ENCODE measurements around the gene NIP7.

Gene NIP7

DNA sequence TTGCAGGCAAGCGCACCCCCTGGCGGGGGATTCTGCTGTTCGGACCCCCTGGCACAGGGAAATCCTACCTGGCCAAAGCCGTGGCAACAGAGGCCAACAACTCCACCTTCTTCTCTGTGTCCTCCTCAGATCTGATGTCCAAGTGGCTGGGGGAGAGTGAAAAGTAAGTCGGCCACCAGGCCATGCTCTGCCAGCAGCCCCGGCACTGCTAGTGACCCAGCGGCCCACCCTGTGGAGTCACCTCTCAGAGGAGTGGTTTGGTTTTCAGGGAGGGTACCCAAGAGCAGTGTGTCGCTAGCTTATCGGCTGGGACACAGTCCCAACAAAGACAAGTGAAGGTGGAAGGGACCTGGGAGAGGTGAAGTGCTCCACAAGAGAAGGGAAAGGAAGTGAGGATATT is 20.2 kb upstream of the NIP7 start:
- Histone ChIP-seq H2AFZ (ENCODE audit: low read depth) (no peak overlapping the region), H3K79me2 (ENCODE audit: insufficient read depth, low read depth) (peaks cover 9% of the 10 kb centered on the region; the same call in 1 of the 2 replicates), H3K27ac (no peak overlapping the region), H3K4me2 (no peak overlapping the region), H3K4me3 (IDR thresholded peaks at IDR 0.05; ENCODE audit: insufficient read depth, low read depth, low read length) (no peak overlapping the region), H3K36me3 (ENCODE audit: insufficient read depth) (no peaks in the 10 kb centered on the region; the same call in 1 of the 2 replicates), H4K20me1 (ENCODE audit: insufficient read depth) (no peaks in the 10 kb centered on the region), H3K27me3 (ENCODE audit: insufficient read depth, low read depth) (no peaks in the 10 kb centered on the region), H3K4me1 (ENCODE audit: low read depth, poor library complexity, severe bottlenecking) (no peaks in the 10 kb centered on the region), H3K9ac (no peak overlapping the region)
- TF ChIP-seq, protein P1, sequence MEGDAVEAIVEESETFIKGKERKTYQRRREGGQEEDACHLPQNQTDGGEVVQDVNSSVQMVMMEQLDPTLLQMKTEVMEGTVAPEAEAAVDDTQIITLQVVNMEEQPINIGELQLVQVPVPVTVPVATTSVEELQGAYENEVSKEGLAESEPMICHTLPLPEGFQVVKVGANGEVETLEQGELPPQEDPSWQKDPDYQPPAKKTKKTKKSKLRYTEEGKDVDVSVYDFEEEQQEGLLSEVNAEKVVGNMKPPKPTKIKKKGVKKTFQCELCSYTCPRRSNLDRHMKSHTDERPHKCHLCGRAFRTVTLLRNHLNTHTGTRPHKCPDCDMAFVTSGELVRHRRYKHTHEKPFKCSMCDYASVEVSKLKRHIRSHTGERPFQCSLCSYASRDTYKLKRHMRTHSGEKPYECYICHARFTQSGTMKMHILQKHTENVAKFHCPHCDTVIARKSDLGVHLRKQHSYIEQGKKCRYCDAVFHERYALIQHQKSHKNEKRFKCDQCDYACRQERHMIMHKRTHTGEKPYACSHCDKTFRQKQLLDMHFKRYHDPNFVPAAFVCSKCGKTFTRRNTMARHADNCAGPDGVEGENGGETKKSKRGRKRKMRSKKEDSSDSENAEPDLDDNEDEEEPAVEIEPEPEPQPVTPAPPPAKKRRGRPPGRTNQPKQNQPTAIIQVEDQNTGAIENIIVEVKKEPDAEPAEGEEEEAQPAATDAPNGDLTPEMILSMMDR (conservative IDR thresholded peaks at IDR 0.05; ENCODE audit: low read depth, low read length), result no peak

DNA sequence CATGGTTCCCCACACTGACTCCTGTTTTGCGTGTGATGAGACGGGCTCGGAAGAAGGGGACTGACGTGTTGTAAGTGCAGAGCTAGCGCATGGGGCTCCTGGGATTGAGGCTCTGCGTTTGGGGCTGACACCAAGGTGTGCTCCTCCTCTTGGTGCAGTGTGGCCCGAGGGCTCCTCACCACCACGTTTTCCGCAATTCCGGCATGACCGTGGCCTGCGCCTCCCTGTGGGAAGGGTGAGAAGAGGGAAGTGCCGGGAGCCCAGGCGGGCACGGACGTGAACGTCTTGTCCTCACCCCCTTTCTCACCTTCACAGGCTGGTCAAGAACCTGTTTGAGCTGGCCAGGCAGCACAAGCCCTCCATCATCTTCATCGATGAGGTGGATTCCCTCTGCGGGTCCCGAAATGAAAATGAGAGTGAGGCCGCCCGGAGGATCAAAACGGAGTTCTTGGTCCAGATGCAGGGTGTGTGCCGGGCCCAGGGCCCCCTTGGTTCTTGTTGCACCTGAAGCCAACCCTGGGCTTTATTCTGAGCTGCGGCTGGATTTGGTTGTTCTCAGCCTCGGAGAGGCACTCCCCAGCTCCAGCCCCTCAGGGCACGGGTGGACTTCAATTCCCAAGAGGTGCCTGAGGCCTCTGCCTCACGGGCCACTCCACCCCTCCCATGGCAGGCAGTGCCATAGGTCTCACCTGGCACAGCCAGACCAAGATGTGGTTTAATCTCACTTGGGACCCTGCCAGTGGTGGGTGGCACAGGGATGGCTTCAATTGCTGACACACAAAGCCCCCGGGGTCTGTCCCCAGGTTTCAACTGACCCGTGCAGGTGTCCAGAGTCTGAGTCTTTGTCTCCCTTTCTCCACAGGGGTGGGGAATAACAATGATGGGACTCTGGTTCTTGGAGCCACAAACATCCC is 19.5 kb upstream of the NIP7 start:
- Histone ChIP-seq H3K9ac (no peak overlapping the region), H3K27ac (no peak overlapping the region), H3K4me2 (no peak overlapping the region), H2AFZ (ENCODE audit: low read depth) (no peak overlapping the region), H3K36me3 (ENCODE audit: insufficient read depth) (no peaks in the 10 kb centered on the region; the same call in 1 of the 2 replicates), H3K4me3 (IDR thresholded peaks at IDR 0.05; ENCODE audit: insufficient read depth, low read depth, low read length) (no peak overlapping the region), H3K4me1 (ENCODE audit: low read depth, poor library complexity, severe bottlenecking) (no peaks in the 10 kb centered on the region), H3K27me3 (ENCODE audit: insufficient read depth, low read depth) (no peaks in the 10 kb centered on the region), H4K20me1 (ENCODE audit: insufficient read depth) (no peaks in the 10 kb centered on the region), H3K79me2 (ENCODE audit: insufficient read depth, low read depth) (peaks cover 8% of the 10 kb centered on the region; the same call in 1 of the 2 replicates)
- TF ChIP-seq, protein P1 (conservative IDR thresholded peaks at IDR 0.05; ENCODE audit: low read depth, low read length), result no peak

DNA sequence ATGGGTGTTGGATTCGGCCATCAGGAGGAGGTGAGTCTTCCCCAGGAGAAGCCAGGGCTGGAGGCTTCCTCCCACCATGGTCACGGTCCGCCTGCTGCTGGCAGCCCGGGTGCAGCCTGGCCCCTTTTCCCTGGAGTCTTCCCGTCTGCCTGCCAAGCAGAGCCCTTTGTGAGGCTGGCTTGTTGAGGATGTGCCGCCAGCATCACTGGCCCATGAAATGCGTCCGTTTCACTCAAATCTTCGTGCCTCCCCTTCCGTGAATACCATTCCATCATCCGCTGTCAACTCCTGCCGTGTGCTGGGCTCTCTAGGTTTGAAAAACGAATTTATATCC is 18.9 kb upstream of the NIP7 start:
- TF ChIP-seq, protein P1 (conservative IDR thresholded peaks at IDR 0.05; ENCODE audit: low read depth, low read length), result no peak
- Histone ChIP-seq H3K79me2 (ENCODE audit: insufficient read depth, low read depth) (peaks cover 9% of the 10 kb centered on the region; the same call in 1 of the 2 replicates), H3K4me1 (ENCODE audit: low read depth, poor library complexity, severe bottlenecking) (no peaks in the 10 kb centered on the region), H3K27me3 (ENCODE audit: insufficient read depth, low read depth) (no peaks in the 10 kb centered on the region), H3K9ac (no peak overlapping the region), H3K4me3 (IDR thresholded peaks at IDR 0.05; ENCODE audit: insufficient read depth, low read depth, low read length) (no peak overlapping the region), H2AFZ (ENCODE audit: low read depth) (no peak overlapping the region), H4K20me1 (ENCODE audit: insufficient read depth) (no peaks in the 10 kb centered on the region), H3K36me3 (ENCODE audit: insufficient read depth) (no peaks in the 10 kb centered on the region; the same call in 1 of the 2 replicates), H3K4me2 (no peak overlapping the region), H3K27ac (no peak overlapping the region)

DNA sequence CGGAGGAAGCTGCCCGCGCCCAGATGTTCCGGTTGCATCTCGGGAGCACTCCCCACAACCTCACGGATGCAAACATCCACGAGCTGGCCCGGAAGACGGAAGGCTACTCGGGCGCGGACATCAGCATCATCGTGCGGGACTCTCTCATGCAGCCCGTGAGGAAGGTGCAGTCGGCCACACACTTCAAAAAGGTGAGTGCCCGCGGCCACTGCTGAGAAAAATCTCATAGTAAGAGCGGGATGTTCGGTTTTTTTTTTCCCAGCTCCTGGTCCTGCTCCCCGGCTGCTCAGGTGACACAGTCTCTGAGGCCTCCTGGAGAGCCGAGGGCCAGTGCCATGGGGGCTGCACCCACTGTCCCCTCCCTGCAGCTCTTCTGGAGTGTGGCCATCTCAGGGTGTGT is 18.5 kb upstream of the NIP7 start:
- peaks cover 11% of the 10 kb centered on the region; the same call in 1 of the 2 replicates for H3K79me2 ChIP-seq (ENCODE audit: insufficient read depth, low read depth)
- no peaks in the 10 kb centered on the region for H3K27me3 ChIP-seq (ENCODE audit: insufficient read depth, low read depth)
- H3K4me3 ChIP-seq (IDR thresholded peaks at IDR 0.05; ENCODE audit: insufficient read depth, low read depth, low read length), result no peak overlapping the region
- H3K9ac ChIP-seq, result no peak overlapping the region
- H4K20me1 ChIP-seq (ENCODE audit: insufficient read depth), result no peaks in the 10 kb centered on the region
- H3K36me3 ChIP-seq (ENCODE audit: insufficient read depth), result no peaks in the 10 kb centered on the region; the same call in 1 of the 2 replicates
- H3K4me1 ChIP-seq (ENCODE audit: low read depth, poor library complexity, severe bottlenecking), result no peaks in the 10 kb centered on the region
- H3K4me2 ChIP-seq, result no peak overlapping the region
- H2AFZ ChIP-seq (ENCODE audit: low read depth), result no peak overlapping the region
- TF ChIP-seq, protein P1 (conservative IDR thresholded peaks at IDR 0.05; ENCODE audit: low read depth, low read length), result no peak
- H3K27ac ChIP-seq, result no peak overlapping the region

Measured in KMS-11 (cell line).